ENCODE measurements around the gene ATP8A2.
A peak's percentile ranks its signal among the peaks of the same experiment; 100 is the strongest.

The ATP8A2 gene

GRCh38 chr13:25857830-25858229 lies 486.1 kb downstream of the ATP8A2 start:
- no peak for DNase-seq (ENCODE audit: low read depth)
- TF ChIP-seq, protein P1, sequence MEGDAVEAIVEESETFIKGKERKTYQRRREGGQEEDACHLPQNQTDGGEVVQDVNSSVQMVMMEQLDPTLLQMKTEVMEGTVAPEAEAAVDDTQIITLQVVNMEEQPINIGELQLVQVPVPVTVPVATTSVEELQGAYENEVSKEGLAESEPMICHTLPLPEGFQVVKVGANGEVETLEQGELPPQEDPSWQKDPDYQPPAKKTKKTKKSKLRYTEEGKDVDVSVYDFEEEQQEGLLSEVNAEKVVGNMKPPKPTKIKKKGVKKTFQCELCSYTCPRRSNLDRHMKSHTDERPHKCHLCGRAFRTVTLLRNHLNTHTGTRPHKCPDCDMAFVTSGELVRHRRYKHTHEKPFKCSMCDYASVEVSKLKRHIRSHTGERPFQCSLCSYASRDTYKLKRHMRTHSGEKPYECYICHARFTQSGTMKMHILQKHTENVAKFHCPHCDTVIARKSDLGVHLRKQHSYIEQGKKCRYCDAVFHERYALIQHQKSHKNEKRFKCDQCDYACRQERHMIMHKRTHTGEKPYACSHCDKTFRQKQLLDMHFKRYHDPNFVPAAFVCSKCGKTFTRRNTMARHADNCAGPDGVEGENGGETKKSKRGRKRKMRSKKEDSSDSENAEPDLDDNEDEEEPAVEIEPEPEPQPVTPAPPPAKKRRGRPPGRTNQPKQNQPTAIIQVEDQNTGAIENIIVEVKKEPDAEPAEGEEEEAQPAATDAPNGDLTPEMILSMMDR (IDR thresholded peaks at IDR 0.05; ENCODE audit: insufficient read depth, low read depth, low read length, missing control alignments): no peak
- no peak overlapping the region for H3K4me3 ChIP-seq (ENCODE audit: low read length)

GRCh38 chr13:25859528-25859927 lies 487.8 kb downstream of the ATP8A2 start:
- DNase-seq (ENCODE audit: low read depth): peak; percentile 33
- TF ChIP-seq, protein P1 (IDR thresholded peaks at IDR 0.05; ENCODE audit: insufficient read depth, low read depth, low read length, missing control alignments): no peak

DNA sequence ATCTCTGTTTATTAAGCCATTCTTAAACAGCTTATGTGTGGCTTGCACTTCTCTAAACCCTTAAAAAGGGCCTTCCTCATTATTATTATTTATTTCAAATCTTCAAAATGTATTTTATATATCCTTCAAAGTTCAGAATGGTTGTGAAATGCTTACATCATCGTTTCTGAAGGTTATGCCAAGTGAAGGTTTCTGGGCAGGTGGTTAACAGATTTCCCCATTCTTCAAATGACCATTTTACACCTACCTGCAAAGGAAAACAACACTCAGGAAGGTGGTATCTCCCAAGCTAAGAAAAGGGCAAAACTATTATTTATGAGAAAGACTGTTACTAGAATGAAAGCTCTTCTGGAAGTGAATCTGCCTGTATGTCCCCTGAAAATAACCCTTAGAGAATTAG lies 488.5 kb downstream of the ATP8A2 start:
- TF ChIP-seq, protein P1 (IDR thresholded peaks at IDR 0.05; ENCODE audit: insufficient read depth, low read depth, low read length, missing control alignments): no peak
- H3K4me3 ChIP-seq (ENCODE audit: low read length): no peak overlapping the region
- peak; percentile 63 for DNase-seq (ENCODE audit: low read depth)

More at GRCh38 chr13:25859528-25859927, 487.8 kb downstream of the ATP8A2 start:
- no peak overlapping the region for H3K4me3 ChIP-seq (ENCODE audit: low read length)

GRCh38 chr13:25860862-25861261 lies 489.1 kb downstream of the ATP8A2 start:
- TF ChIP-seq, protein P1 (IDR thresholded peaks at IDR 0.05; ENCODE audit: insufficient read depth, low read depth, low read length, missing control alignments): no peak
- DNase-seq (ENCODE audit: low read depth): peak; percentile 77

DNA sequence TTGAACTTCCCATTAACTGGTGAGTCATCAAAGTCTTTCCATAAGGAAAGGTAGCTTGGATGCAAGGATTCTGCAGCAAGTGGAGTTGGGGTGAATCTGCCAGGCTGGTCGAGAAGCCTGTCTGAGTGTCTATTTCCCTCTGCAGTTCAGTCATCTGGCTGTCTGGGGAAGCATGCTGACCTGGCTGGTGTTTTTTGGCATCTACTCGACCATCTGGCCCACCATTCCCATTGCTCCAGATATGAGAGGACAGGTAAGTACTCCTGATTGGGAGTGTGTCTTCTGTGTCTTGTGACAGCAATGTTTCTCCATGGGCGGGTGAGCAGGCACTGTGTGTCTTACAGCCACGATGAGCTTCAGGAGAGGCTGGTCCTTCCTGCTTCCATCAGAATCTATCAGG lies 490.4 kb downstream of the ATP8A2 start:
- no peak for DNase-seq (ENCODE audit: low read depth)
- H3K4me3 ChIP-seq (ENCODE audit: low read length): no peak overlapping the region
- TF ChIP-seq, protein P1 (IDR thresholded peaks at IDR 0.05; ENCODE audit: insufficient read depth, low read depth, low read length, missing control alignments): no peak

More at GRCh38 chr13:25860862-25861261, 489.1 kb downstream of the ATP8A2 start:
- H3K4me3 ChIP-seq (ENCODE audit: low read length): no peak overlapping the region

- TF ChIP-seq, protein P1 (IDR thresholded peaks at IDR 0.05; ENCODE audit: insufficient read depth, low read depth, low read length, missing control alignments): no peak
- H3K4me3 ChIP-seq (ENCODE audit: low read length): no peak overlapping the region
- DNase-seq (ENCODE audit: low read depth): no peak
These were observed 492.3 kb downstream of the ATP8A2 start for GRCh38 chr13:25864116-25864515.

DNA sequence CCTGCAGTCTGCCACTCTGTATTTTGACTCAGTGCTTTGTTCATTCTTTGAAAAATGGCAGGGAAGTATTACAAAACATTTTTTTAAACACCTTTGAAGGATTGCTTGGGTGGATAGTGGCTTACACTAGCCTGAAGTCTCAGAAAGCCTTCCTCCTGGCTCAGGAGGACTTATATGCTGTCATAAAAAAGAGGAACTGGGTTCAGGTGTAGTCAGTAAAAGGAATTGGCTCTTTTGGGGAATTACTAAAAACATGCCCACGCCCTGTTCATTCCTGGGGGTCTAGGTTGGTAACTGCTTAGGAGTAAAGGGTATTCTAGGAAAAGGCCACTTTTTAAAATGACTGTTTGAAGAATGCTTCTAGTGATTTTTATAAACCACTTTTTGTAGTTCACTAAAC lies 493.2 kb downstream of the ATP8A2 start:
- no peak for DNase-seq (ENCODE audit: low read depth)
- no peak overlapping the region for H3K4me3 ChIP-seq (ENCODE audit: low read length)
- TF ChIP-seq, protein P1 (IDR thresholded peaks at IDR 0.05; ENCODE audit: insufficient read depth, low read depth, low read length, missing control alignments): no peak
